SK-N-DZ (cell line): ENCODE results near the gene GPR153. TPM values are rescaled to one million over a fixed set of nuclear protein-coding genes. Genes with fewer than 3 reads are reported as not detected.
"Not testable (repeated sequence)": the region's sequence is repeated elsewhere in the genome, so short reads cannot be mapped to it uniquely, and the experiment has no call there.

Experiments used
- DNase-seq: peaks from one replicate; pipeline ENCODE4 v3.0.0-alpha.2; 2015; ENCODE audit warnings: low spot score
- polyA plus RNA-seq, 2 experiments: library from polyadenylated mRNA; depleted of rRNA; stranded (reverse); fragments of >200 nt; gene quantifications; 2 replicates each; pipeline ENCODE4 v1.2.3, GENCODE V29; 2014

The GPR153 gene
- 5.6 and 7.6 TPM in 2 replicates for polyA plus RNA-seq (2014; cell fraction: cytosol; rRNA removed)
- 5.1 and 7.4 TPM in 2 replicates for polyA plus RNA-seq (2014; cell fraction: nucleus; rRNA removed)

- DNase-seq: peak; percentile 42
These were observed at the start of gene GPR153 for GRCh38 chr1:6260961-6261614. Gene GPR153, minus strand, starts transcription at chr1:6261098. Its CDS starts 6,193 bp downstream, at chr1:6254905.

- no peak for DNase-seq
These were observed 49.4 kb upstream of the GPR153 start for GRCh38 chr1:6310116-6310848.

- no peak for DNase-seq
These were observed 48.7 kb upstream of the GPR153 start for GRCh38 chr1:6309564-6309963.

GRCh38 chr1:6308449-6308848, 47.6 kb upstream of the GPR153 start:
- no peak for DNase-seq

GRCh38 chr1:6307682-6308081, 46.8 kb upstream of the GPR153 start:
- DNase-seq: not testable (repeated sequence)

GRCh38 chr1:6307099-6307498, 46.2 kb upstream of the GPR153 start:
- no peak for DNase-seq

- DNase-seq: no peak
These were observed 42.6 kb upstream of the GPR153 start for GRCh38 chr1:6303397-6304012.

- no peak for DNase-seq
These were observed 41.7 kb upstream of the GPR153 start for GRCh38 chr1:6302568-6302967.

GRCh38 chr1:6301526-6301925, 40.6 kb upstream of the GPR153 start:
- DNase-seq: no peak

GRCh38 chr1:6300342-6301048, 39.6 kb upstream of the GPR153 start:
- no peak for DNase-seq

- DNase-seq: no peak
These were observed 38.8 kb upstream of the GPR153 start for GRCh38 chr1:6299557-6300165.

- DNase-seq: peak; percentile 9
These were observed 38.1 kb upstream of the GPR153 start for GRCh38 chr1:6298940-6299465.

- no peak for DNase-seq
These were observed 37.6 kb upstream of the GPR153 start for GRCh38 chr1:6298530-6298929.

- DNase-seq: no peak
These were observed 35.0 kb upstream of the GPR153 start for GRCh38 chr1:6295910-6296309.

- DNase-seq: no peak
These were observed 34.1 kb upstream of the GPR153 start for GRCh38 chr1:6294890-6295556.

- DNase-seq: no peak
These were observed 33.4 kb upstream of the GPR153 start for GRCh38 chr1:6294080-6294889.

GRCh38 chr1:6292102-6292501, 31.2 kb upstream of the GPR153 start:
- no peak for DNase-seq

GRCh38 chr1:6288665-6289064, 27.8 kb upstream of the GPR153 start:
- no peak for DNase-seq

GRCh38 chr1:6288026-6288425, 27.1 kb upstream of the GPR153 start:
- DNase-seq: no peak

GRCh38 chr1:6287431-6287886, 26.6 kb upstream of the GPR153 start:
- no peak for DNase-seq
